CD14-positive monocyte (primary cell): Measurements from ENCODE around the gene SORBS1. TPM values are rescaled to one million over a fixed set of nuclear protein-coding genes. Genes with fewer than 3 reads are reported as not detected.
A peak's percentile ranks its signal among the peaks of the same experiment; 100 is the strongest.

Experiments used
- DNase-seq, 3 donors: peaks; one replicate each; pipeline ENCODE4 v3.0.0-alpha.2; 2011 to 2022
- H2AFZ ChIP-seq: 2 replicates; pipeline ENCODE4 v1.6.0; 2012; ENCODE audit warnings: mild to moderate bottlenecking, low read depth, low read length, inconsistent platforms; ENCODE audit not compliant: insufficient read depth, poor library complexity, severe bottlenecking
- H3K27ac ChIP-seq, 2 donors: 1 replicate in 1 of 2; 2 replicates in 1 of 2; pipeline ENCODE4 v1.5.1; 2012 to 2013; ENCODE audit warnings: low read length in 2 of 2, control low read depth in 1 of 2, inconsistent platforms in 1 of 2, low read depth in 1 of 2, mild to moderate bottlenecking in 1 of 2
- H3K27me3 ChIP-seq, 2 donors: one replicate each; pipeline versions ENCODE4 v1.6.0 to v1.6.1; 2011 to 2013; ENCODE audit warnings: low read length in 2 of 2; ENCODE audit not compliant: control insufficient read depth in 2 of 2, insufficient read depth in 2 of 2
- H3K36me3 ChIP-seq, 2 donors: replicated peaks in 1 of 2; 1 replicate in 1 of 2; 2 replicates in 1 of 2; pipeline versions ENCODE4 v1.5.1 to v1.6.1; 2012 to 2013; ENCODE audit warnings: low read length in 2 of 2, control low read depth in 1 of 2, inconsistent platforms in 1 of 2, mild to moderate bottlenecking in 1 of 2; ENCODE audit not compliant: insufficient read depth in 2 of 2, control insufficient read depth in 1 of 2
- H3K4me1 ChIP-seq, 2 donors: 1 replicate in 1 of 2; 2 replicates in 1 of 2; pipeline versions ENCODE4 v1.5.1 to v1.6.1; 2012 to 2013; ENCODE audit warnings: low read length in 2 of 2, control low read depth in 1 of 2, inconsistent platforms in 1 of 2, mild to moderate bottlenecking in 1 of 2, moderate library complexity in 1 of 2; ENCODE audit not compliant: insufficient read depth in 2 of 2, control insufficient read depth in 1 of 2
- H3K4me2 ChIP-seq: replicated peaks from 2 replicates; pipeline ENCODE3; 2012; ENCODE audit warnings: low read length, moderate library complexity, mild to moderate bottlenecking; ENCODE audit not compliant: poor library complexity, severe bottlenecking; ENCODE audit errors: extremely low read depth
- H3K4me3 ChIP-seq, 3 experiments: fragments of 200-600 bp in 1 of 3; sonication (generic) in 1 of 3; replicated peaks in 1 of 3; 1 replicate in 2 of 3; 2 replicates in 1 of 3; pipeline ENCODE4 v1.5.1; 2011 to 2013; ENCODE audit warnings: low read length in 3 of 3, mild to moderate bottlenecking in 3 of 3, control low read depth in 2 of 3, low read depth in 2 of 3, inconsistent platforms in 1 of 3, moderate library complexity in 1 of 3
- H3K79me2 ChIP-seq: 2 replicates; pipeline ENCODE4 v1.6.0; 2012; ENCODE audit warnings: mild to moderate bottlenecking, control low read depth, inconsistent platforms, low read length, moderate library complexity; ENCODE audit not compliant: insufficient read depth
- H3K9ac ChIP-seq: 2 replicates; pipeline ENCODE4 v1.6.0; 2017; ENCODE audit warnings: low read length, mild to moderate bottlenecking; ENCODE audit not compliant: insufficient read depth, poor library complexity, severe bottlenecking
- H3K9me3 ChIP-seq, 2 donors: replicated peaks in 1 of 2; 1 replicate in 1 of 2; 2 replicates in 1 of 2; pipeline versions ENCODE4 v1.5.1 to v1.6.1; 2012 to 2013; ENCODE audit warnings: low read length in 2 of 2, control low read depth in 1 of 2; ENCODE audit not compliant: control insufficient read depth in 1 of 2, insufficient read depth in 1 of 2
- H4K20me1 ChIP-seq: 2 replicates; pipeline ENCODE4 v1.6.0; 2012; ENCODE audit warnings: mild to moderate bottlenecking, low read length, control low read depth, moderate library complexity; ENCODE audit not compliant: insufficient read depth
- H3K27ac Mint-ChIP-seq, 7 donors: one replicate each; pipeline ENCODE4 v1.8.0; 2020; ENCODE audit warnings: mild to moderate bottlenecking in 7 of 7, mixed read lengths in 7 of 7, moderate library complexity in 6 of 7, inconsistent platforms in 2 of 7
- H3K27me3 Mint-ChIP-seq, 3 donors: one replicate each; pipeline ENCODE4 v1.8.0; 2021 to 2022; ENCODE audit warnings: low read depth in 3 of 3, mild to moderate bottlenecking in 3 of 3, mixed read lengths in 3 of 3, moderate library complexity in 3 of 3, inconsistent platforms in 1 of 3
- H3K36me3 Mint-ChIP-seq, 2 donors: one replicate each; pipeline ENCODE4 v1.8.0; 2020; ENCODE audit warnings: mixed read lengths in 2 of 2, inconsistent platforms in 1 of 2, mild to moderate bottlenecking in 1 of 2
- H3K4me1 Mint-ChIP-seq: one replicate; pipeline ENCODE4 v1.8.0; 2020; ENCODE audit warnings: mild to moderate bottlenecking, mixed read lengths
- H3K4me3 Mint-ChIP-seq, 2 donors: one replicate each; pipeline ENCODE4 v1.8.0; 2020; ENCODE audit warnings: mild to moderate bottlenecking in 2 of 2, mixed read lengths in 2 of 2, moderate library complexity in 1 of 2
- H3K9me3 Mint-ChIP-seq, 7 donors: one replicate each; pipeline ENCODE4 v1.8.0; 2020 to 2022; ENCODE audit warnings: mixed read lengths in 7 of 7, mild to moderate bottlenecking in 6 of 7, moderate library complexity in 6 of 7, inconsistent platforms in 2 of 7
- CTCF ChIP-seq: fragments of 200-600 bp; IDR thresholded peaks from one replicate; pipeline ENCODE4 v1.8.0; 2022; ENCODE audit warnings: antibody characterized with exemption, mild to moderate bottlenecking
- WGBS: methylation state at CpG from one replicate; pipeline ENCODE4 v1.1.5; 2013; ENCODE audit warnings: missing lambda C conversion rate; ENCODE audit not compliant: insufficient coverage; 5-methylcytosine and 5-hydroxymethylcytosine counted together
- intact Hi-C, 2 donors: fragments of 100-400 bp; cut with micrococcal nuclease; formaldehyde crosslinking; loops; one replicate each; pipeline versions ENCODE4 v1.15.0 to v1.15.1; 2023
- polyA plus RNA-seq, 3 donors: library from polyadenylated mRNA; depleted of rRNA in 1 of 3; unstranded in 2 of 3; stranded (reverse) in 1 of 3; fragments of 300-500 nt in 2 of 3; fragments of >200 nt in 1 of 3; fragmentation: Illumina TruSeq in 2 of 3; gene quantifications; 1 replicate in 2 of 3; 2 replicates in 1 of 3; pipeline ENCODE4 v1.2.3, GENCODE V29; 2012 to 2021

SORBS1 gene
- polyA plus RNA-seq, 3 donors: 0.08 to 0.15 TPM; not detected in 1

GRCh38 chr10:95285556-95285955, 275.6 kb downstream of the SORBS1 start:
- no peak overlapping the region for H2AFZ ChIP-seq
- WGBS: no CpG with 5 or more reads among the region's 2 CpGs
- H3K79me2 ChIP-seq: no peaks in the 10 kb centered on the region
- peaks cover 5% of the 10 kb centered on the region for H3K4me1 Mint-ChIP-seq
- no peak overlapping the region for H3K9ac ChIP-seq
- peaks cover 3 to 6% of the 10 kb centered on the region in 2 donors for H3K36me3 Mint-ChIP-seq
- no peak overlapping the region for H3K4me3 ChIP-seq
- H3K9me3 Mint-ChIP-seq: peaks cover 0 to 7% (median 0%) of the 10 kb centered on the region in 7 donors
- intact Hi-C loops: no loop called here
- peaks cover 9 to 28% of the 10 kb centered on the region in 2 donors for H3K27me3 ChIP-seq
- H3K36me3 ChIP-seq: no peaks in the 10 kb centered on the region
- H3K9me3 ChIP-seq: no peaks in the 10 kb centered on the region
- no peak for DNase-seq
- no peak overlapping the region for H3K4me2 ChIP-seq
- peaks cover 6 to 8% of the 10 kb centered on the region in 2 donors for H3K4me1 ChIP-seq
- H3K27ac Mint-ChIP-seq: no peak overlapping the region
- peaks cover 16 to 20% (median 17%) of the 10 kb centered on the region in 3 donors for H3K27me3 Mint-ChIP-seq
- no peaks in the 10 kb centered on the region for H4K20me1 ChIP-seq
- no peak overlapping the region for H3K4me3 Mint-ChIP-seq
- no peak overlapping the region for H3K27ac ChIP-seq
- no peak for TF ChIP-seq CTCF

- Mint-ChIP-seq H3K4me3 (peak overlapping the region in 1 of 2 donors; percentile 12), H3K9me3 (peaks cover 0 to 4% (median 0%) of the 10 kb centered on the region in 7 donors), H3K27ac (no peak overlapping the region), H3K4me1 (no peaks in the 10 kb centered on the region), H3K27me3 (peaks cover 10 to 13% (median 11%) of the 10 kb centered on the region in 3 donors), H3K36me3 (peaks cover under 1 to 4% of the 10 kb centered on the region in 2 donors)
- WGBS: 82% methylated on average over 2 of the region's 3 CpGs
- no peak for TF ChIP-seq CTCF
- Histone ChIP-seq H3K27ac (no peak overlapping the region), H2AFZ (no peak overlapping the region), H3K27me3 (peaks cover 4 to 21% of the 10 kb centered on the region in 2 donors), H3K36me3 (no peaks in the 10 kb centered on the region), H3K9ac (no peak overlapping the region), H3K9me3 (no peaks in the 10 kb centered on the region), H3K4me1 (peaks cover under 1% of the 10 kb centered on the region in 2 donors), H3K79me2 (no peaks in the 10 kb centered on the region), H4K20me1 (no peaks in the 10 kb centered on the region), H3K4me2 (no peak overlapping the region), H3K4me3 (no peak overlapping the region)
- intact Hi-C loops: no loop called here
- no peak for DNase-seq
These were observed 276.4 kb downstream of the SORBS1 start for GRCh38 chr10:95284807-95285206.
